Epithelial cell of proximal tubule (primary cell): ENCODE results near the gene GNRHR. TPM values are rescaled to one million over a fixed set of nuclear protein-coding genes. Genes with fewer than 3 reads are reported as not detected.
"Not testable (repeated sequence)": the region's sequence is repeated elsewhere in the genome, so short reads cannot be mapped to it uniquely, and the experiment has no call there.

ENCODE experiments used
- DNase-seq: peaks from one replicate; pipeline ENCODE4 v3.0.0-alpha.2; 2011; ENCODE audit warnings: low read depth
- H3K4me3 ChIP-seq: 2 replicates; pipeline ENCODE4 v1.5.1; 2011; ENCODE audit warnings: low read depth, mild to moderate bottlenecking, low read length
- total RNA-seq: library from RNA; depleted of rRNA; stranded (reverse); fragments of >200 nt; gene quantifications from 2 replicates; pipeline ENCODE4 v1.2.3, GENCODE V29; 2015
- TF ChIP-seq, protein P1 (sequence below): conservative IDR thresholded peaks from 2 replicates; pipeline ENCODE4 v1.5.1; 2012; ENCODE audit warnings: low read depth, mild to moderate bottlenecking, low read length

GNRHR gene
- total RNA-seq, 1 donor from 2014 or later, result not detected

DNA sequence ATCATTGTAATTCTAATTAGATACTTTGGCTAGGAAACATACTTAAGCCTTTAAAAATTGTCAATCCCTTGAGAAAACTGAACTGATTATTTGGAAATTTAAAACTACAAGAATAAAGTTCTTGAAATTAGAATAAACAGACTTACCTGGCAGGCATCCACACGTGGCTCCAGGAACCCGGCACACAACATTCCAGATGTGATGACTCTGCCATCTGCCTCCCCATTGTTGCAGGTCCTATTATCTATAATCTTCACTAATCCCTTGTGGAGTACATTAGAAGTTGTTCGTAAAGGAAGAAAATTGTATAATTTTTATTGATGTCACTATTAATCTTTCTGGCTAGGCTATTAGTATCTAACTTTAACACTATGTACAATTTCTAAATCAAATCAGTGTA, 16.2 kb upstream of the GNRHR start:
- no peak for DNase-seq
- TF ChIP-seq, protein P1, sequence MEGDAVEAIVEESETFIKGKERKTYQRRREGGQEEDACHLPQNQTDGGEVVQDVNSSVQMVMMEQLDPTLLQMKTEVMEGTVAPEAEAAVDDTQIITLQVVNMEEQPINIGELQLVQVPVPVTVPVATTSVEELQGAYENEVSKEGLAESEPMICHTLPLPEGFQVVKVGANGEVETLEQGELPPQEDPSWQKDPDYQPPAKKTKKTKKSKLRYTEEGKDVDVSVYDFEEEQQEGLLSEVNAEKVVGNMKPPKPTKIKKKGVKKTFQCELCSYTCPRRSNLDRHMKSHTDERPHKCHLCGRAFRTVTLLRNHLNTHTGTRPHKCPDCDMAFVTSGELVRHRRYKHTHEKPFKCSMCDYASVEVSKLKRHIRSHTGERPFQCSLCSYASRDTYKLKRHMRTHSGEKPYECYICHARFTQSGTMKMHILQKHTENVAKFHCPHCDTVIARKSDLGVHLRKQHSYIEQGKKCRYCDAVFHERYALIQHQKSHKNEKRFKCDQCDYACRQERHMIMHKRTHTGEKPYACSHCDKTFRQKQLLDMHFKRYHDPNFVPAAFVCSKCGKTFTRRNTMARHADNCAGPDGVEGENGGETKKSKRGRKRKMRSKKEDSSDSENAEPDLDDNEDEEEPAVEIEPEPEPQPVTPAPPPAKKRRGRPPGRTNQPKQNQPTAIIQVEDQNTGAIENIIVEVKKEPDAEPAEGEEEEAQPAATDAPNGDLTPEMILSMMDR, result no peak
- no peak overlapping the region for H3K4me3 ChIP-seq

DNA sequence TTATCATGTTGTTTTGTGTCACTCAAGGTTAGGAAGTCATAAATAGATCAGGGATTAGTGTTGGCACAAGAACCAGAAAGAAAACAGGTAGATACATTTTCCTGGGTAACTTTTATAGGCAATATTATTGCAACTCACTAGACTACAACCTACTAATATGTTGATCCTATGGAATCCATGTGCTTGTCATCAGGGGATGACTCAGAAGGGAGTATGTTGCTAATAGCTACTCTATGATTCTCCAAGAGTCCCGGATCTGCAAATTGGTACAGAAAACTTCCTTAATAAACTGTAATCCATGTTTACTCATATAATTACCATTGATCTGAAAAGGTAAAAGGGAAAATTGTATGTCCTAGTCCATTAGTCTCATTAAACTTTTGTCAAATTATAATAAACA, 11.7 kb upstream of the GNRHR start:
- no peak overlapping the region for H3K4me3 ChIP-seq
- TF ChIP-seq, protein P1, result no peak
- no peak for DNase-seq

DNA sequence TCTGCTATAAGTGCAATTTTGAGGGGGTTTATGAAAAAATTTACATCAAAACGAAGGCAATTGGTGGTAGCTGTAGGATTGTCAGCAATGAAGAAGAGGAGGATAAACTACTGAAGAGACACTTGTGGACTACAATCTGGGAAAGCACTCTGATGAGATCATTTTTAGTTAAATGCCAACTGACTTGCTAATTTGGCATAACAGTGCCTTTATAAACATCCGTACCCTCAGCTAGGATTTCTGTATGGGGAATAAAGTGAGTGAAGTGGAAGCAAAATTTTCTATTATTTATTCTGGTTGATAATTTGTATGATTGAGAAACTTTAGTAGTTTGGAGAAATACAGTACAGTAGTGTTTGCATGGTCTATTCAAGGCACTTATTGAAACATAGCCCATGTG, 11.2 kb upstream of the GNRHR start:
- H3K4me3 ChIP-seq, result no peak overlapping the region
- no peak for DNase-seq
- TF ChIP-seq, protein P1, result no peak

DNA sequence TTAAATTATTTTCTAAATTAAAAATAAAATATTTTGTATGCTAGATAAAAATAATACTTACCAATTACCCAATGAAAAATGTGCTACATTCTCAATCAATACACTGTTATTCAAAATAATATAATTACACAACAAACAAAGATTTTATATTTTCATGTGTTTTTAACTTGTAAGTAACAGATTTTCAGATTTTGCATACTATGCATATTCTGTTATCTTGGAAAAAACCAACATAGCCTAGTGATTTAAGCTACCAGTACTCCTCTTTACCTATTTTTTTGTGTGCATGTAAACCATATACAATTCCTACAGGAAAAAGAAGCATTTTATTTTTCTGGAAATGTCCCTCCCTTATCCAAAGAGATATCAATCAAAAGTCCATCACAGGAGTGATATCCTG, 10.0 kb upstream of the GNRHR start:
- TF ChIP-seq, protein P1, result no peak
- no peak overlapping the region for H3K4me3 ChIP-seq
- no peak for DNase-seq

DNA sequence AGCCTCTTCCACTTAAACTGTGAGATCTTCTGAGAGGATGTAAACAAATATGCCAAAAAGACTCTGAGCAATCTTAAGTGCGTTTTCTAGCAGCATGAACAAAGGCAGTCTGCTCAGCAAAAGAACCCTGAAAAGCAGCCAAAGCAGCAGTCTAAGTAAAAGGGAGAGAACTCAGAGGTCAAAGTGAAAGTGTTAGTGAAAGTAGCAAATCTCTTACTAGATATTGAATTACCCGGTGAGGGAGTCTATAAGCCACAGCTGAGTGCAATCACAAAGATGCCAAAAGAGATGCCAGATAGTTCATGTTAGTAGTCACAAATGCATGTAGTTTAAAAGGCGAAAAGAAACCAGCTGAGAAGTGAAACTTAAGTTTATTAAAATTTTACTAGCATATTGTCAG, 7.9 kb upstream of the GNRHR start:
- DNase-seq, result no peak
- TF ChIP-seq, protein P1, result no peak
- no peak overlapping the region for H3K4me3 ChIP-seq

DNA sequence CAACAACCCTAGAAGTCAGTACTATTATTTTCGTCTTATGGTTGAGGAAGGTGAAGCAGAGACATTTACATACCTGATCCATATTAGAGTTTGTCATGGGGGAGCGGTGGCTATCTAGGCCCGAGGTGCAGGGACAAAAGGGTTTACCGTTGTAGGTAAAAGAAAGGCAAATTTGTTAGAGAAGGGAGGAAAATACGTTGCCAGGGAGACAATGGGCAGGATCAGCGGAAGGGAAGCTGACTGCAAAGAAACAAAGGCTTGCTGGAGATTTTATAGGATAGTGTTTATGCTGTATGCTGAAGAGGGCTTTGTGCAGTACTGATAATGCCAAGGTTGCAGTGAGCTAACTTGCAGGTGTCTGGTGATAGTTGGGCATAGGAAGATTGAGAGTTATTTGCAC, 2.8 kb upstream of the GNRHR start:
- not testable (repeated sequence) for H3K4me3 ChIP-seq, DNase-seq

DNA sequence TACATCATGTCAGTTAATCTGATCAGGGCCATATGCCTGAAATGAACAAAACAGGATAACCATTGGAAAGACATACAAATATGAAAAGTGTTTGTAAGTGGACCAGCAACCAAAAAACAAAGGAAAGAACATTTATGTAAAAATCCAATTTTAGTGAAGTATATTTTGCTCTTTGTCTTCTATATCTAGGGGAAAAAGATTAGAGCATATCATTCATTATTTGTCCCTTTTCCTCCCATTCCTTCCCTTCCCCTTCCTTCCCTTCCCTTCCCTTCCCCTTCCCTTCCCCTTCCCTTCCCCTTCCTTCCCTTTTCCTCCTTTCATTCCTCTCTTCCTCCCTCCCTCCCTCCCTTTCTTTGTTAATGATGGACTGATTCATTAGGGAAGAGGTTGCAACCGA, 1.8 kb upstream of the GNRHR start:
- no peak overlapping the region for H3K4me3 ChIP-seq
- no peak for DNase-seq
- TF ChIP-seq, protein P1, result no peak

DNA sequence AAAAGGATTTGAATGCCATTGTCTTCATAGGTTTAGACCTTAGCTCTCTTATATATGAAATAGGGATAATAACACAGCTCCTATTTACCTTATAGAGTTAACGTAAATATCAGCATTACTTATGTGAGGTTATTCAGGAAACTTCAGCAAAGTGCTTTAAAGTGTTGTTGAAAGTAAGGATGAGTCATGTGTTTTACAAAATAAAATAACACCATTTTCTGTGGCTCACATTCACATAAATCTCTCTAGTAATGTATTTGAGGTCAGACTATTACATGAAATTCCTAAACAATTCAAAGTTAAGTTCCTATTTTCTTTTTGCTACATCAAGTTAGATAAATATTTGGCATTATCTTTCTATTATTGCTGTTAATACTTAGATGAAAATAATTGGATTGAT, 2.9 kb downstream of the GNRHR start:
- H3K4me3 ChIP-seq, result no peak overlapping the region
- TF ChIP-seq, protein P1, result no peak
- no peak for DNase-seq
